ENCODE data around the gene COL19A1. TPM values are rescaled to one million over a fixed set of nuclear protein-coding genes. Genes with fewer than 3 reads are reported as not detected.

Gene COL19A1
- polyA plus RNA-seq, 3 donors from 2014 or later, result not detected

- H3K4me3 Mint-ChIP-seq, result no peak overlapping the region
- H3K27ac Mint-ChIP-seq, result no peak overlapping the region
- H3K36me3 Mint-ChIP-seq, result no peaks in the 10 kb centered on the region
- no peak for DNase-seq
- no peaks in the 10 kb centered on the region for H3K4me1 Mint-ChIP-seq
- peaks cover 2 to 3% (median 3%) of the 10 kb centered on the region in 3 donors for H3K27me3 Mint-ChIP-seq (ENCODE audit: low read depth in 3 of 3)
- peaks cover 0 to 6% (median 0%) of the 10 kb centered on the region in 6 donors for H3K9me3 Mint-ChIP-seq
Observed at GRCh38 chr6:70094156-70094555, 227.8 kb downstream of the COL19A1 start.

- DNase-seq, result no peak
- Mint-ChIP-seq H3K27ac (no peak overlapping the region), H3K9me3 (peaks cover 0 to 5% (median 0%) of the 10 kb centered on the region in 6 donors), H3K27me3 (ENCODE audit: low read depth in 3 of 3) (peaks cover 2 to 3% (median 3%) of the 10 kb centered on the region in 3 donors), H3K4me3 (no peak overlapping the region), H3K4me1 (no peaks in the 10 kb centered on the region), H3K36me3 (no peaks in the 10 kb centered on the region)
Observed at GRCh38 chr6:70099732-70100131, 233.4 kb downstream of the COL19A1 start.

GRCh38 chr6:70103798-70104197 lies 237.4 kb downstream of the COL19A1 start:
- H3K4me3 Mint-ChIP-seq, result no peak overlapping the region
- H3K9me3 Mint-ChIP-seq, result no peaks in the 10 kb centered on the region
- no peak for DNase-seq
- H3K36me3 Mint-ChIP-seq, result no peaks in the 10 kb centered on the region
- peaks cover 0 to under 1% (median under 1%) of the 10 kb centered on the region in 3 donors for H3K27me3 Mint-ChIP-seq (ENCODE audit: low read depth in 3 of 3)
- H3K27ac Mint-ChIP-seq, result no peak overlapping the region
- H3K4me1 Mint-ChIP-seq, result no peaks in the 10 kb centered on the region

- DNase-seq, result peak in 1 of 3 donors; percentile 3
- H3K9me3 Mint-ChIP-seq, result peaks cover 0 to 3% (median 0%) of the 10 kb centered on the region in 6 donors
- no peaks in the 10 kb centered on the region for H3K4me1 Mint-ChIP-seq
- no peaks in the 10 kb centered on the region for H3K36me3 Mint-ChIP-seq
- H3K27me3 Mint-ChIP-seq (ENCODE audit: low read depth in 3 of 3), result peaks cover 0 to 2% (median 0%) of the 10 kb centered on the region in 3 donors
- no peak overlapping the region for H3K27ac Mint-ChIP-seq
- H3K4me3 Mint-ChIP-seq, result no peak overlapping the region
Observed at GRCh38 chr6:70107852-70108629, 241.7 kb downstream of the COL19A1 start.

GRCh38 chr6:70110126-70111022 lies 244.0 kb downstream of the COL19A1 start:
- H3K27me3 Mint-ChIP-seq (ENCODE audit: low read depth in 3 of 3), result peaks cover 0 to 4% (median 0%) of the 10 kb centered on the region in 3 donors
- H3K4me3 Mint-ChIP-seq, result no peak overlapping the region
- no peak for DNase-seq
- no peak overlapping the region for H3K27ac Mint-ChIP-seq
- no peaks in the 10 kb centered on the region for H3K36me3 Mint-ChIP-seq
- peaks cover 0 to 3% (median 0%) of the 10 kb centered on the region in 6 donors for H3K9me3 Mint-ChIP-seq
- H3K4me1 Mint-ChIP-seq, result no peaks in the 10 kb centered on the region

- Mint-ChIP-seq H3K4me3 (no peak overlapping the region), H3K27ac (no peak overlapping the region), H3K4me1 (no peaks in the 10 kb centered on the region), H3K9me3 (peaks cover 0 to 3% (median 0%) of the 10 kb centered on the region in 6 donors), H3K27me3 (ENCODE audit: low read depth in 3 of 3) (peaks cover 0 to 4% (median 0%) of the 10 kb centered on the region in 3 donors), H3K36me3 (no peaks in the 10 kb centered on the region)
- DNase-seq, result no peak
Observed at GRCh38 chr6:70111737-70112136, 245.4 kb downstream of the COL19A1 start.

GRCh38 chr6:70112716-70113115 lies 246.4 kb downstream of the COL19A1 start:
- Mint-ChIP-seq H3K27me3 (ENCODE audit: low read depth in 3 of 3) (peaks cover 0 to 4% (median 0%) of the 10 kb centered on the region in 3 donors), H3K9me3 (peaks cover 0 to 3% (median 0%) of the 10 kb centered on the region in 6 donors), H3K36me3 (no peaks in the 10 kb centered on the region), H3K4me1 (no peaks in the 10 kb centered on the region), H3K27ac (no peak overlapping the region), H3K4me3 (no peak overlapping the region)
- DNase-seq, result no peak

- Mint-ChIP-seq H3K36me3 (no peaks in the 10 kb centered on the region), H3K4me3 (no peak overlapping the region), H3K27ac (no peak overlapping the region), H3K4me1 (no peaks in the 10 kb centered on the region), H3K9me3 (peaks cover 0 to 3% (median 0%) of the 10 kb centered on the region in 6 donors), H3K27me3 (ENCODE audit: low read depth in 3 of 3) (peaks cover 0 to 5% (median 0%) of the 10 kb centered on the region in 3 donors)
- DNase-seq, result no peak
Observed at GRCh38 chr6:70113171-70113570, 246.8 kb downstream of the COL19A1 start.

GRCh38 chr6:70118670-70119069 lies 252.3 kb downstream of the COL19A1 start:
- Mint-ChIP-seq H3K36me3 (no peaks in the 10 kb centered on the region), H3K4me3 (no peak overlapping the region), H3K9me3 (no peaks in the 10 kb centered on the region), H3K4me1 (no peaks in the 10 kb centered on the region), H3K27me3 (ENCODE audit: low read depth in 3 of 3) (peaks cover 0 to 2% (median 0%) of the 10 kb centered on the region in 3 donors), H3K27ac (no peak overlapping the region)
- no peak for DNase-seq

GRCh38 chr6:70119218-70119835 lies 253.0 kb downstream of the COL19A1 start:
- no peak overlapping the region for H3K4me3 Mint-ChIP-seq
- H3K27ac Mint-ChIP-seq, result no peak overlapping the region
- H3K4me1 Mint-ChIP-seq, result no peaks in the 10 kb centered on the region
- no peak for DNase-seq
- H3K36me3 Mint-ChIP-seq, result no peaks in the 10 kb centered on the region
- no peaks in the 10 kb centered on the region for H3K9me3 Mint-ChIP-seq
- H3K27me3 Mint-ChIP-seq (ENCODE audit: low read depth in 3 of 3), result peaks cover 0 to 2% (median 0%) of the 10 kb centered on the region in 3 donors

GRCh38 chr6:70124443-70124842 lies 258.1 kb downstream of the COL19A1 start:
- no peak overlapping the region for H3K27ac Mint-ChIP-seq
- H3K27me3 Mint-ChIP-seq (ENCODE audit: low read depth in 3 of 3), result peaks cover 0 to 2% (median 0%) of the 10 kb centered on the region in 3 donors
- H3K36me3 Mint-ChIP-seq, result no peaks in the 10 kb centered on the region
- no peak for DNase-seq
- no peaks in the 10 kb centered on the region for H3K4me1 Mint-ChIP-seq
- H3K4me3 Mint-ChIP-seq, result no peak overlapping the region
- H3K9me3 Mint-ChIP-seq, result no peaks in the 10 kb centered on the region

- H3K4me1 Mint-ChIP-seq, result no peaks in the 10 kb centered on the region
- H3K9me3 Mint-ChIP-seq, result no peaks in the 10 kb centered on the region
- peaks cover 0 to 2% (median 0%) of the 10 kb centered on the region in 3 donors for H3K27me3 Mint-ChIP-seq (ENCODE audit: low read depth in 3 of 3)
- H3K27ac Mint-ChIP-seq, result no peak overlapping the region
- DNase-seq, result no peak
- H3K36me3 Mint-ChIP-seq, result no peaks in the 10 kb centered on the region
- no peak overlapping the region for H3K4me3 Mint-ChIP-seq
Observed at GRCh38 chr6:70124882-70125545, 258.7 kb downstream of the COL19A1 start.

- Mint-ChIP-seq H3K4me1 (no peaks in the 10 kb centered on the region), H3K27ac (no peak overlapping the region), H3K4me3 (no peak overlapping the region), H3K9me3 (no peaks in the 10 kb centered on the region), H3K27me3 (ENCODE audit: low read depth in 3 of 3) (peaks cover 0 to 2% (median 2%) of the 10 kb centered on the region in 3 donors), H3K36me3 (no peaks in the 10 kb centered on the region)
- no peak for DNase-seq
Observed at GRCh38 chr6:70125602-70126001, 259.2 kb downstream of the COL19A1 start.
